AG04449 (cell line): ENCODE data around the gene RSF1.

Experiments used
- CTCF ChIA-PET: fragments of 350-600 bp; formaldehyde crosslinking; extraction: SDS; loops from one replicate; lab custom pipeline; 2021; ENCODE audit warnings: antibody characterized with exemption; lab: Yijun Ruan, JAX
- POLR2A ChIA-PET: fragments of 400-600, 350-600 bp; formaldehyde crosslinking; extraction: SDS; loops from one replicate; lab custom pipeline; 2020; ENCODE audit warnings: antibody characterized with exemption, inconsistent platforms; lab: Yijun Ruan, JAX
- DNase-seq: peaks from one replicate; pipeline ENCODE4 v3.0.0-alpha.2; 2010; ENCODE audit warnings: low read depth, low spot score
- H3K4me3 ChIP-seq: 2 replicates; pipeline ENCODE4 v1.5.1; 2011; ENCODE audit warnings: low read depth, mild to moderate bottlenecking, control low read depth, low read length
- TF ChIP-seq, protein P1 (sequence below): IDR thresholded peaks from one replicate; pipeline ENCODE4 v1.5.1; 2011; ENCODE audit warnings: mild to moderate bottlenecking, moderate library complexity, low read length, control low read depth, inconsistent platforms; ENCODE audit not compliant: insufficient read depth; ENCODE audit errors: missing control alignments

RSF1 gene

DNA sequence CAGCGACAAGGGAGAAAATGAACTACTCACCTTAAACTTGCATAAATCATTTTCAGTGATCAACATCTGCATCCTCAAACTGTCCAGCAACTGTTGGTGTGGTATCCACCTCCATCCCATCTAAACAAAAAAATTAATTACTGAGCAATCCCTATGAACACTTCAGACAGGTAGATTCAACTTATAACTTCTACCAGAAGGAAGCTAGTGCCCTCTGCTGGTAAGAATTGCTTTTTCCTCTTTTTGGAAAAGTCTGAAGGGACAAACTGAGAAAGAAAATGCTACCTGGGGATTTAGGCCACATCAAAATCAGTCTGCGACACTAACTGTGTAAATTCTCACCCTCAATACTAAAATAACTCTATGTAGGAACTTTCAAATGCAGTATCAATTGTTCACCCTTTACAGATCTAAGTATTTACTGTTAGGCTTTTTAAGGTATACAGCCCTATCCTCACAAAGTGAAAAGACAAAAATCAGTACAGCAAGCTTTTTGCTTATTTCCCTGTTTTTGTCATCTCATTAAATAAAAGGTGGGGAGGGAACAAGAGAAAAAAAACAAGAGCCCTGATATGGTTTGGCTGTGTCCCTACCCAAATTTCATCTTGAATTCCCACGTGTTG lies 200.8 kb downstream of the RSF1 start:
- no peak overlapping the region for H3K4me3 ChIP-seq
- no peak for DNase-seq
- POLR2A ChIA-PET = interaction anchor here (0.6 to 1.0 kb wide), 2 partner anchors 17 to 429 kb away, joined by 3 to 5 read pairs; no protein-coding TSS in a partner anchor
- TF ChIP-seq, protein P1, sequence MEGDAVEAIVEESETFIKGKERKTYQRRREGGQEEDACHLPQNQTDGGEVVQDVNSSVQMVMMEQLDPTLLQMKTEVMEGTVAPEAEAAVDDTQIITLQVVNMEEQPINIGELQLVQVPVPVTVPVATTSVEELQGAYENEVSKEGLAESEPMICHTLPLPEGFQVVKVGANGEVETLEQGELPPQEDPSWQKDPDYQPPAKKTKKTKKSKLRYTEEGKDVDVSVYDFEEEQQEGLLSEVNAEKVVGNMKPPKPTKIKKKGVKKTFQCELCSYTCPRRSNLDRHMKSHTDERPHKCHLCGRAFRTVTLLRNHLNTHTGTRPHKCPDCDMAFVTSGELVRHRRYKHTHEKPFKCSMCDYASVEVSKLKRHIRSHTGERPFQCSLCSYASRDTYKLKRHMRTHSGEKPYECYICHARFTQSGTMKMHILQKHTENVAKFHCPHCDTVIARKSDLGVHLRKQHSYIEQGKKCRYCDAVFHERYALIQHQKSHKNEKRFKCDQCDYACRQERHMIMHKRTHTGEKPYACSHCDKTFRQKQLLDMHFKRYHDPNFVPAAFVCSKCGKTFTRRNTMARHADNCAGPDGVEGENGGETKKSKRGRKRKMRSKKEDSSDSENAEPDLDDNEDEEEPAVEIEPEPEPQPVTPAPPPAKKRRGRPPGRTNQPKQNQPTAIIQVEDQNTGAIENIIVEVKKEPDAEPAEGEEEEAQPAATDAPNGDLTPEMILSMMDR = peak; percentile 57
- CTCF ChIA-PET = interaction anchor here (0.7 to 4.5 kb wide), 39 partner anchors 10 to 572 kb away, joined by 3 to 58 read pairs (median 4); partner anchors contain the start of gene MYO7A

DNA sequence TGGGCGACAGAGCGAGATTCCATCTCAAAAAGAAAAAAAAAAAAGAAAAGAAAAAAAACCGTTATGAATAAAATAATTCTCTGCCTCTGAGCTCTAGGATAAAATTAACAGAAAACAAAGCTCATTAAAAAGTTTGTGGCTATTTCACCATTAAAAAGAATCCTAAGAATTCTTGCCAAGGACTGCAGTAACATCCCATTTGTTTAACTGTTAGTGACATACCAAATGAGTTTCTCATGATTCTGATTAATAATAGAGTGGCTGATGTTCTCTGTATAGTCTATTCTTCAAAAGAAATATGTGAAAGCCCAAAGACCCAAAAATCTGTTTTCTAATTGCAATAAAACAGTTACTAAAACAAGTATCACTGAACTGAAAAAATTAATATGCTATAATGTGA lies 202.6 kb downstream of the RSF1 start:
- ChIA-PET POLR2A (interaction anchor here (0.7 kb wide), 1 partner anchor 477 kb away, joined by 3 read pairs; no protein-coding TSS in a partner anchor), CTCF (interaction anchor here (1.0 to 4.5 kb wide), 11 partner anchors 9 to 490 kb away, joined by 3 to 58 read pairs (median 17); partner anchors contain the start of gene MYO7A)
- H3K4me3 ChIP-seq = no peak overlapping the region
- TF ChIP-seq, protein P1 = no peak
- no peak for DNase-seq

DNA sequence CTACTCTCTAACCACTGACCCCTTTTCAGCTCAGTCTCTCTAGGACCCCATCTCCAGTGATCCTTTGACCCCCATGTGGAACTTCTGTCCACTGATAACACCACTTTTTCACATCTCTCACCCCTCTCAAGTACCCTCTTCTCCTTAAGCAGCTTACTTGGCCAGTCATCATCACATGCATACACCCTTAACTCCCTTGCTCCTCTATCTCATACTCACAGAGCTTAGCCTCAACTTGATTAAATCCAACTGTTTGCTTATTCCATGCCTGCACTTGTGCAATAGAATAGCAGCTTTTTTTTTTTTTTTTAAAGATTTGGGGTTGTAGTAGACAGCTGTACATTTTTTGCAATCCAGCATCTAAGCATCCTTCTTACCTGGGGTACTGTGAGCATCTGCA lies 208.6 kb downstream of the RSF1 start:
- H3K4me3 ChIP-seq = no peak overlapping the region
- CTCF ChIA-PET = interaction anchor here (0.8 to 1.3 kb wide), 5 partner anchors 9 to 485 kb away, joined by 3 to 4 read pairs (median 3); partner anchors contain the start of gene MYO7A
- POLR2A ChIA-PET = interaction anchor here (0.5 kb wide), 1 partner anchor 22 kb away, joined by 3 read pairs; no protein-coding TSS in a partner anchor
- DNase-seq = no peak
- TF ChIP-seq, protein P1 = no peak
